Smooth muscle cell (in vitro differentiated cells): ENCODE data around the gene STX8. TPM values are rescaled to one million over a fixed set of nuclear protein-coding genes. Genes with fewer than 3 reads are reported as not detected.

ENCODE experiments used
- DNase-seq: peaks from one replicate; lab custom pipeline; 2025; ENCODE audit not compliant: unreplicated experiment; lab: John Stamatoyannopoulos, UW
- H2AFZ ChIP-seq: fragments of 200-600 bp; sonication (generic); 2 replicates; pipeline ENCODE4 v1.6.0; 2016; ENCODE audit warnings: antibody characterized with exemption, low read depth, mild to moderate bottlenecking
- H3F3A ChIP-seq: fragments of 200-600 bp; sonication (generic); 2 replicates; pipeline ENCODE4 v1.6.0; 2017; ENCODE audit warnings: antibody characterized with exemption, low read depth
- H3K27ac ChIP-seq: fragments of 200-600 bp; sonication (generic); 2 replicates; pipeline ENCODE4 v1.5.1; 2016; ENCODE audit warnings: low read depth, mild to moderate bottlenecking
- H3K27me3 ChIP-seq: fragments of 200-600 bp; sonication (generic); 2 replicates; pipeline ENCODE4 v1.6.1; 2016; ENCODE audit warnings: low read depth, mild to moderate bottlenecking
- H3K36me3 ChIP-seq: fragments of 200-600 bp; sonication (generic); 2 replicates; pipeline ENCODE4 v1.5.1; 2016; ENCODE audit warnings: low read depth
- H3K4me1 ChIP-seq: fragments of 200-600 bp; sonication (generic); 2 replicates; pipeline ENCODE4 v1.5.1; 2016; ENCODE audit warnings: low read depth
- H3K4me2 ChIP-seq: fragments of 200-600 bp; sonication (generic); 2 replicates; pipeline ENCODE4 v1.6.0; 2016; ENCODE audit warnings: mild to moderate bottlenecking
- H3K4me3 ChIP-seq: fragments of 200-600 bp; sonication (generic); 2 replicates; pipeline ENCODE4 v1.5.1; 2016; ENCODE audit warnings: mild to moderate bottlenecking
- H3K79me2 ChIP-seq: fragments of 200-600 bp; sonication (generic); 2 replicates; pipeline ENCODE4 v1.6.0; 2016; ENCODE audit warnings: low read depth, mild to moderate bottlenecking
- H3K9ac ChIP-seq: fragments of 200-600 bp; sonication (generic); 2 replicates; pipeline ENCODE4 v1.6.0; 2016; ENCODE audit warnings: low read depth
- H3K9me3 ChIP-seq: fragments of 200-600 bp; sonication (generic); replicated peaks from 2 replicates; pipeline ENCODE4 v1.5.1; 2016; ENCODE audit warnings: low read depth
- H4K20me1 ChIP-seq: fragments of 200-600 bp; sonication (generic); 2 replicates; pipeline ENCODE4 v1.6.0; 2016; ENCODE audit warnings: low read depth
- WGBS: methylation state at CpG from one replicate; pipeline ENCODE4 v1.1.7; 2016; ENCODE audit warnings: low lambda C conversion rate; 5-methylcytosine and 5-hydroxymethylcytosine counted together
- polyA plus RNA-seq: library from polyadenylated mRNA; unstranded; fragments of >200 nt; fragmentation: Nextera tagmentation; extraction: Ambion mirVana; gene quantifications from 2 replicates; pipeline ENCODE4 v1.2.1, GENCODE V29; 2016
- total RNA-seq: library from RNA; depleted of rRNA; stranded (reverse); fragments of >200 nt; gene quantifications from 2 replicates; pipeline ENCODE4 v1.2.3, GENCODE V29; 2014
- TF ChIP-seq, protein P1 (sequence below): fragments of 200-600 bp; sonication (generic); IDR thresholded peaks from 2 replicates; pipeline ENCODE4 v1.5.1; 2017; ENCODE audit warnings: borderline replicate concordance, mild to moderate bottlenecking, antibody characterized with exemption; ENCODE audit not compliant: insufficient read depth, poor library complexity, severe bottlenecking

Gene STX8
- total and polyA plus RNA-seq, 2 experiments from 2014 or later, result 63.8 to 88.5 TPM

- peak overlapping the region; percentile 79 for H3K27ac ChIP-seq
Observed at GRCh38 chr17:9239793-9240658, 335.6 kb downstream of the STX8 start.

DNA sequence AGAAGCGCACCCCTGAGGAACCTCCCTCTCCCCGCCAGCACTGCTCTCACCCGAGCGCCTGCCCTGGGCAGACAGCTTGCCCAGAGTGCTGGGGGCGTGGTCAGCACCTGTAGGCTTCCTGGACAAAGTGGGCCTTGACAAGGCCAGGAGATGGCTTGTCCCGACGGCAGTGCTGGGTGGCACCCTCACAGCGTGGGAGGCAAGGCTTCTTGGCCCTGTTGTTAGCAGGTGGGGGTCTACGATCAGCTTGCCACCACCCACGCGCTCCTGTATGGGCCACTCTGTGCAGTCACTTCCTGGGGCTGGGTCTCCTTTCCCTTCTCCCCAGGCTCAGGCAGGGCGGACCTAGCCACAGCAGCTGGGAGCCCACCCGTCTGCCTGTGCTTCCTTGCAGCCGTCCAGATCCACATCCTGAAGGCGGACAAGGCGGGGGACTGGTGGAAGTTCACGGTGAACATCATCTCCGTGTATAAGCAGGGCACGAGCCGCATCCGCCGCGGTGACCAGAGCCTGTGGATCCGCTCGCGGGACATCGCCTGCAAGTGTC lies 336.3 kb downstream of the STX8 start:
- peak overlapping the region; percentile 24 for H2AFZ ChIP-seq
- H3K9me3 ChIP-seq, result no peaks in the 10 kb centered on the region
- no peaks in the 10 kb centered on the region for H3K27me3 ChIP-seq
- no peak overlapping the region for H3K9ac ChIP-seq
- no peaks in the 10 kb centered on the region for H3F3A ChIP-seq
- 52% methylated on average over 27 of the region's 27 CpGs for WGBS
- TF ChIP-seq, protein P1, sequence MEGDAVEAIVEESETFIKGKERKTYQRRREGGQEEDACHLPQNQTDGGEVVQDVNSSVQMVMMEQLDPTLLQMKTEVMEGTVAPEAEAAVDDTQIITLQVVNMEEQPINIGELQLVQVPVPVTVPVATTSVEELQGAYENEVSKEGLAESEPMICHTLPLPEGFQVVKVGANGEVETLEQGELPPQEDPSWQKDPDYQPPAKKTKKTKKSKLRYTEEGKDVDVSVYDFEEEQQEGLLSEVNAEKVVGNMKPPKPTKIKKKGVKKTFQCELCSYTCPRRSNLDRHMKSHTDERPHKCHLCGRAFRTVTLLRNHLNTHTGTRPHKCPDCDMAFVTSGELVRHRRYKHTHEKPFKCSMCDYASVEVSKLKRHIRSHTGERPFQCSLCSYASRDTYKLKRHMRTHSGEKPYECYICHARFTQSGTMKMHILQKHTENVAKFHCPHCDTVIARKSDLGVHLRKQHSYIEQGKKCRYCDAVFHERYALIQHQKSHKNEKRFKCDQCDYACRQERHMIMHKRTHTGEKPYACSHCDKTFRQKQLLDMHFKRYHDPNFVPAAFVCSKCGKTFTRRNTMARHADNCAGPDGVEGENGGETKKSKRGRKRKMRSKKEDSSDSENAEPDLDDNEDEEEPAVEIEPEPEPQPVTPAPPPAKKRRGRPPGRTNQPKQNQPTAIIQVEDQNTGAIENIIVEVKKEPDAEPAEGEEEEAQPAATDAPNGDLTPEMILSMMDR, result no peak
- peak overlapping the region; percentile 39 for H3K4me3 ChIP-seq
- no peak for DNase-seq
- peak overlapping the region; percentile 86 for H3K4me2 ChIP-seq
- no peaks in the 10 kb centered on the region for H3K79me2 ChIP-seq
- no peak overlapping the region for H3K27ac ChIP-seq
- H3K36me3 ChIP-seq, result no peaks in the 10 kb centered on the region
- H3K4me1 ChIP-seq, result peaks cover 3% of the 10 kb centered on the region
- H4K20me1 ChIP-seq, result no peaks in the 10 kb centered on the region

More at GRCh38 chr17:9239793-9240658, 335.6 kb downstream of the STX8 start:
- 3% methylated on average over 9 of the region's 84 CpGs for WGBS
- H3K36me3 ChIP-seq, result no peaks in the 10 kb centered on the region
- peak overlapping the region; percentile 96 for H3K4me2 ChIP-seq
- H3K4me1 ChIP-seq, result peaks cover 3% of the 10 kb centered on the region
- no peaks in the 10 kb centered on the region for H3K79me2 ChIP-seq
- no peaks in the 10 kb centered on the region for H3F3A ChIP-seq
- H2AFZ ChIP-seq, result peak overlapping the region; percentile 66
- no peaks in the 10 kb centered on the region for H3K27me3 ChIP-seq
- peak; percentile 72 for DNase-seq
- no peaks in the 10 kb centered on the region for H3K9me3 ChIP-seq
- peak overlapping the region; percentile 76 for H3K9ac ChIP-seq
- H4K20me1 ChIP-seq, result no peaks in the 10 kb centered on the region
- TF ChIP-seq, protein P1, result no peak
- H3K4me3 ChIP-seq, result peak overlapping the region; percentile 60

DNA sequence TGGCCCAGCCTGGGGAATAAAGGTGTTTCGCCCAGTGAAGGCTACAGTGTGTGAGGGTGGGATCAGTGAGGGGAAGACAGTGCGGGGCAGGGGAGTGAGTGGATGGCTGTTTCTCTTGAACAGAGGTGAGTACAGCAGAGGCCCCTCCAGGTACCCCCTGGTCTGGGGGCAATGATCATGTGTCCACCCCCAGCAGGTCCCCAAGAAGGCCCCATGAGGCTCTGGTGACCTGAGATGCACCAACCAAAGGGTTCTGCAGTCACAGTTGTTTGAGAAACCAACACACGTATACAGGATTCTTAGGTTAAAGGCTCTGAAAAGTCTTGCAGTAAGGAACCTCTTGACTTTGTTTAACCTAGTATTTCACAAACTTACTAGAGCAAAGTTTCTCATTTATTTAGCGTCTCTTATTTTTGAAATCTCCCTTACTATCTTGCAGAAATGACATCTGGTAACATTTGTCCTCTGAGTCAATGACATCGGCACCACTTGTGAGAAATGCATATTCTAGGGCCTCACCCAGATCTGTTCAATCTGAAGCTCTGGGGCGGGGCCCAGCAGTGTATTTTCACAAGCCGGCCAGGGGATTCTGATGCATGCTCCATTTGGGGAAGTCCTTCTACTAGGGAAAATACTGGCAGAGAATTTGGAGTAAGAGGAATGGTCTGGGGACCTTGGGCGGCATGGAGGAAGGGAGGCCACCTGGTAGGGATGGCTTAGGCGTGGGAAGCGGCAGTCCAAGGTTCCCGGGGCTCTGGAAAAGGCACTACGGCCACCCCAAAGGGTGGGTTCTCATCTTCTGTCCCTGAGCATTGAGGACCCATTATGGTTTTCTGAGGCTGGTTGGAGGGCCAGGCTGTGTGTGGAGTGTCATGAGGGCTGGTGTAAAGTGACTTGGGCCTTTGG lies 337.0 kb downstream of the STX8 start:
- WGBS, result 96% methylated on average over 12 of the region's 12 CpGs
- Histone ChIP-seq H3K9ac (no peak overlapping the region), H4K20me1 (no peaks in the 10 kb centered on the region), H3K4me1 (peaks cover 3% of the 10 kb centered on the region), H3K27me3 (no peaks in the 10 kb centered on the region), H2AFZ (no peak overlapping the region), H3F3A (no peaks in the 10 kb centered on the region), H3K36me3 (no peaks in the 10 kb centered on the region), H3K27ac (no peak overlapping the region), H3K9me3 (no peaks in the 10 kb centered on the region), H3K79me2 (no peaks in the 10 kb centered on the region), H3K4me2 (no peak overlapping the region), H3K4me3 (no peak overlapping the region)
- TF ChIP-seq, protein P1, result no peak
- DNase-seq, result no peak
